NCI-H2196 (cell line): ENCODE results near the gene ABHD18.
A peak's percentile ranks its signal among the peaks of the same experiment; 100 is the strongest.
"Not testable (repeated sequence)": the region's sequence is repeated elsewhere in the genome, so short reads cannot be mapped to it uniquely, and the experiment has no call there.

Source experiments
- DNase-seq: peaks from one replicate; lab custom pipeline; 2025; ENCODE audit not compliant: unreplicated experiment; lab: John Stamatoyannopoulos, UW

The ABHD18 gene

GRCh38 chr4:127965062-127965802 is at the start of gene ABHD18, which contains the start of gene MFSD8:
Gene ABHD18, plus strand, starts transcription at chr4:127965406. Its CDS starts 17,550 bp downstream, at chr4:127982956.
Gene MFSD8, minus strand, starts transcription at chr4:127965173. Its CDS starts 40 bp downstream, at chr4:127965133.
- peak; percentile 93 for DNase-seq

- DNase-seq, result no peak
These were observed 48.7 kb upstream of the ABHD18 start for GRCh38 chr4:127916512-127916911.

GRCh38 chr4:127917151-127917550 is 48.1 kb upstream of the ABHD18 start:
- DNase-seq, result no peak

GRCh38 chr4:127920521-127920920 is 44.7 kb upstream of the ABHD18 start:
- DNase-seq, result no peak

GRCh38 chr4:127922226-127922625 is 43.0 kb upstream of the ABHD18 start:
- DNase-seq, result no peak

GRCh38 chr4:127925720-127926119 is 39.5 kb upstream of the ABHD18 start:
- DNase-seq, result not testable (repeated sequence)

- no peak for DNase-seq
These were observed 35.0 kb upstream of the ABHD18 start for GRCh38 chr4:127930175-127930574.

GRCh38 chr4:127931836-127932235 is 33.4 kb upstream of the ABHD18 start:
- DNase-seq, result not testable (repeated sequence)

GRCh38 chr4:127936974-127937373 is 28.2 kb upstream of the ABHD18 start:
- no peak for DNase-seq

GRCh38 chr4:127957105-127957504 is 8.1 kb upstream of the ABHD18 start:
- no peak for DNase-seq

- no peak for DNase-seq
These were observed 5.4 kb upstream of the ABHD18 start for GRCh38 chr4:127959794-127960193.

- not testable (repeated sequence) for DNase-seq
These were observed 1.4 kb upstream of the ABHD18 start for GRCh38 chr4:127963633-127964398.

GRCh38 chr4:127964426-127965061 is 662 bp upstream of the ABHD18 start:
- DNase-seq, result not testable (repeated sequence)

GRCh38 chr4:127965803-127966175 is 583 bp downstream of the ABHD18 start:
- no peak for DNase-seq

GRCh38 chr4:127967141-127967775 is 2.1 kb downstream of the ABHD18 start:
- DNase-seq, result no peak

- DNase-seq, result no peak
These were observed 3.4 kb downstream of the ABHD18 start for GRCh38 chr4:127968586-127968985.

GRCh38 chr4:127970925-127971324 is 5.7 kb downstream of the ABHD18 start:
- not testable (repeated sequence) for DNase-seq

- peak; percentile 38 for DNase-seq
These were observed 10.0 kb downstream of the ABHD18 start for GRCh38 chr4:127975121-127975770.

GRCh38 chr4:127978930-127979329 is 13.7 kb downstream of the ABHD18 start:
- no peak for DNase-seq

- DNase-seq, result no peak
These were observed 17.2 kb downstream of the ABHD18 start for GRCh38 chr4:127982445-127982844.

- DNase-seq, result no peak
These were observed 20.8 kb downstream of the ABHD18 start for GRCh38 chr4:127985989-127986388.
